Spleen (tissue), 13 donors: Measurements from ENCODE around the gene GSDME. TPM values are rescaled to one million over a fixed set of nuclear protein-coding genes. Genes with fewer than 3 reads are reported as not detected.

Experiments used
- DNase-seq: peaks from one replicate; pipeline ENCODE4 v3.0.0-alpha.2; 2020
- H3K27ac ChIP-seq, 8 donors: fragments of 200-600 bp; sonication (generic) in 7 of 8; 1 replicate in 4 of 8; 2 replicates in 4 of 8; pipeline versions ENCODE4 v1.5.0 to v1.8.0; 2016 to 2021; ENCODE audit warnings: inconsistent platforms in 4 of 8, mild to moderate bottlenecking in 4 of 8, moderate library complexity in 1 of 8
- H3K27me3 ChIP-seq, 7 donors: fragments of 200-600 bp; sonication (generic) in 6 of 7; replicated peaks in 1 of 7; 1 replicate in 4 of 7; 2 replicates in 3 of 7; pipeline versions ENCODE4 v1.5.0 to v1.8.0; 2016 to 2021; ENCODE audit warnings: inconsistent platforms in 3 of 7, mild to moderate bottlenecking in 1 of 7
- H3K36me3 ChIP-seq, 6 donors: fragments of 200-600 bp; sonication (generic) in 5 of 6; 1 replicate in 4 of 6; 2 replicates in 2 of 6; pipeline versions ENCODE4 v1.5.0 to v1.8.0; 2016 to 2021; ENCODE audit warnings: inconsistent platforms in 2 of 6
- H3K4me1 ChIP-seq, 6 donors: fragments of 200-600 bp; sonication (generic) in 5 of 6; 1 replicate in 3 of 6; 2 replicates in 3 of 6; pipeline versions ENCODE4 v1.5.0 to v1.8.0; 2016 to 2021; ENCODE audit warnings: inconsistent platforms in 3 of 6
- H3K4me3 ChIP-seq, 8 donors: fragments of 200-600 bp; sonication (generic) in 7 of 8; 1 replicate in 4 of 8; 2 replicates in 4 of 8; pipeline versions ENCODE4 v1.5.0 to v1.8.0; 2016 to 2021; ENCODE audit warnings: inconsistent platforms in 4 of 8, mild to moderate bottlenecking in 4 of 8, moderate library complexity in 2 of 8
- H3K9me3 ChIP-seq, 8 donors: fragments of 200-600 bp; sonication (generic) in 7 of 8; 1 replicate in 4 of 8; 2 replicates in 4 of 8; pipeline versions ENCODE4 v1.5.0 to v1.8.0; 2016 to 2021; ENCODE audit warnings: inconsistent platforms in 4 of 8
- POLR2A ChIP-seq, 3 donors: fragments of 450-650 bp; IDR thresholded peaks; one replicate each; pipeline ENCODE4 v1.5.1; 2017; ENCODE audit warnings: antibody characterized with exemption in 3 of 3, mild to moderate bottlenecking in 1 of 3
- POLR2AphosphoS5 ChIP-seq, 3 donors: sonication (generic); formaldehyde crosslinking; IDR thresholded peaks; one replicate each; pipeline ENCODE4 v1.5.1; 2017; ENCODE audit warnings: antibody characterized with exemption in 3 of 3
- WGBS, 5 donors: extraction: QIAGEN DNeasy Blood & Tissue Kit in 3 of 5; methylation state at CpG; one replicate each; pipeline versions ENCODE4 v1.1.5 to v1.1.7; 2013 to 2018; 5-methylcytosine and 5-hydroxymethylcytosine counted together
- intact Hi-C: fragments of 100-400 bp; cut with DNase I; formaldehyde crosslinking; loops from one replicate; pipeline ENCODE4 v1.15.0; 2023; ENCODE audit warnings: low total_unique reads
- long read RNA-seq, 2 donors: transcript quantifications; one replicate each; lab custom pipeline, GENCODE V29; 2026
- polyA plus RNA-seq, 3 donors: library from polyadenylated mRNA; stranded (reverse); fragments of 200-250 nt; gene quantifications; one replicate each; pipeline ENCODE4 v1.2.1, GENCODE V29; 2013
- total RNA-seq, 7 donors: library from RNA; depleted of rRNA in 3 of 7; stranded (reverse); fragments of >200 nt in 3 of 7; fragmentation: NEBNext Ultra II Directional in 4 of 7; extraction: Animal tissue kit (Norgen Biotek cat#: 25700) in 4 of 7; gene quantifications; one replicate each; pipeline versions ENCODE4 v1.1.0 to v1.2.1, GENCODE V29; 2016 to 2021
- TF ChIP-seq, protein P1 (sequence below), 11 experiments: fragments of 200-600 bp in 7 of 11; fragments of 450-650 bp in 4 of 11; sonication (generic) in 4 of 11; IDR thresholded peaks in 8 of 11; conservative IDR thresholded peaks in 3 of 11; 1 replicate in 7 of 11; 2 replicates in 4 of 11; pipeline versions ENCODE4 v1.4.0 to v1.8.0; 2016 to 2021; ENCODE audit warnings: antibody characterized with exemption in 11 of 11, inconsistent platforms in 4 of 11, mild to moderate bottlenecking in 1 of 11
- donor health status: healthy with polysubstance abuse.
- donor health status: DM: no; HTN: no; CAD: no; lungs with moderate emphysema.
- donor health status: DM: no; HTN: no; CAD: no.
- donor health status: Bipolar disorder and iron deficiency.
- donor health status: healthy.
- donor health status: DM: no; HTN: no; CAD: no.
- donor health status: DM: yes; HTN: yes; CAD: no.

The GSDME gene
- total RNA-seq (1 to 10 TPM; 2.3 to 9.7 (median 4.3) TPM), polyA plus RNA-seq (1 to 10 TPM; 2.3 to 6.0 (median 4.1) TPM)
- long read RNA-seq, donor 1, partial matches to known transcripts = 0 of 2 reads
- long read RNA-seq, donor 1, other reads (novel, unspliced or antisense) = 0 of 2 reads
- long read RNA-seq, donor 2, partial matches to known transcripts = 0 of 2 reads
- long read RNA-seq, donor 2, other reads (novel, unspliced or antisense) = 0 of 2 reads

DNA sequence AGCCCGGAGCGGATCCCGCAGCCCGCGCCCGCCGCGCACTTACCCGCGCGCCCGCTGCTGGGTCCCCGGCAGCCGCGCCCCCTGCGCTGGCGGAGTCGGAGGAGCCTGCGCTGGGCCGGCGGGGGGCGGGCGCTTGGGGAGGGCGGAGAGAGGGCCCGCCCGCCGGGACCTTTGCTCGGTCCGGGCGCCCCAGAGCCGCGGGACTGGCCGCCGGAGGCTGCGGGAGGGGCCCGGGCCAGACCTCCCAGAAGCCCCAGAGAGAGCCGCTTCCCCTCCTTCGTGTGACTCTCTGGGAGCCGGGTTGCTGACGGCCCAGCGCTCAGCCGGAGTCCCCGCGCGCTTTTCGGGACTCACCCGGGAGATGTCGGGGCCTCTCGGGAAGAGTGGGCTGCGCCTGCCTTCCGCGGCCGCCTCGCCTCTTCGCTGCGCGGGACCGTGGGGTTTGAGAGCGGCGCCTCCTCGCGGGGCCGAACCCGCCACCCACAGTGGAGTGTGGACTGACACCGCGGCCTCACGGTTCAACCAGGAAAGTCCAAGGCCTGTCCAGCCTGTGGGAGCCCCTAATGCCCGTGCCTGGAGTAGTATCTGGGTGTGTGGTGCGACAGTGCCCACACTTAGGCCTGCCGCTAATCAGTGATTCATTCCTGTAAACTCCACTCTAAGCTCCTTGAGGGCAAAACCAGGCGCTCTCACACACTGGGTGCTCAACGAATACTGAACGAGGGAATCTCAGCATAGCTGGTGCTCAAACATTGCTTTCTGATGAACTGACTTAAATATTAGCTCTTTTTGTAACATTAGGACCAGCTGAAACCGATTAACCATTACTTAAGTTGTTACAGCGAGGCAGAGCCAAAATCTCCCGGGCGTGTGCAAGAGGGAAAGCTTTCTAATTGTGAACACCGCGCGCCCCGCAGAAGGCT lies at the start of gene GSDME:
GSDME (minus strand) TSS at position 112 of the 923 bp plus-strand sequence. CDS start 7,690 bp downstream, outside the sequence.
- intact Hi-C loops = no loop called here
- H3K27me3 ChIP-seq = peaks cover 0 to 69% (median 32%) of the 10 kb centered on the region in 7 donors
- peak within 1 kb of the TSS in 5 of 8 donors; percentile 20 to 55 (median 44) for H3K27ac ChIP-seq
- H3K4me3 ChIP-seq = peak within 1 kb of the TSS; percentile 48 to 78 (median 62)
- peaks cover 0 to 27% (median 9%) of the 10 kb centered on the region in 6 donors for H3K4me1 ChIP-seq
- DNase-seq = peak; percentile 82
- no peaks in the 10 kb centered on the region for H3K36me3 ChIP-seq
- no peaks in the 10 kb centered on the region for H3K9me3 ChIP-seq
- TF ChIP-seq POLR2A (IDR thresholded peaks at IDR 0.05) (no peak), POLR2AphosphoS5 (IDR thresholded peaks at IDR 0.05) (no peak)
- TF ChIP-seq, protein P1, sequence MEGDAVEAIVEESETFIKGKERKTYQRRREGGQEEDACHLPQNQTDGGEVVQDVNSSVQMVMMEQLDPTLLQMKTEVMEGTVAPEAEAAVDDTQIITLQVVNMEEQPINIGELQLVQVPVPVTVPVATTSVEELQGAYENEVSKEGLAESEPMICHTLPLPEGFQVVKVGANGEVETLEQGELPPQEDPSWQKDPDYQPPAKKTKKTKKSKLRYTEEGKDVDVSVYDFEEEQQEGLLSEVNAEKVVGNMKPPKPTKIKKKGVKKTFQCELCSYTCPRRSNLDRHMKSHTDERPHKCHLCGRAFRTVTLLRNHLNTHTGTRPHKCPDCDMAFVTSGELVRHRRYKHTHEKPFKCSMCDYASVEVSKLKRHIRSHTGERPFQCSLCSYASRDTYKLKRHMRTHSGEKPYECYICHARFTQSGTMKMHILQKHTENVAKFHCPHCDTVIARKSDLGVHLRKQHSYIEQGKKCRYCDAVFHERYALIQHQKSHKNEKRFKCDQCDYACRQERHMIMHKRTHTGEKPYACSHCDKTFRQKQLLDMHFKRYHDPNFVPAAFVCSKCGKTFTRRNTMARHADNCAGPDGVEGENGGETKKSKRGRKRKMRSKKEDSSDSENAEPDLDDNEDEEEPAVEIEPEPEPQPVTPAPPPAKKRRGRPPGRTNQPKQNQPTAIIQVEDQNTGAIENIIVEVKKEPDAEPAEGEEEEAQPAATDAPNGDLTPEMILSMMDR (IDR thresholded peaks at IDR 0.05 in 8 of 11, conservative IDR thresholded peaks at IDR 0.05 in 3 of 11) = no peak
- 10 to 23% (median 11%) methylated on average over 34 to 81 of the region's 81 CpGs for WGBS, 5 donors

DNA sequence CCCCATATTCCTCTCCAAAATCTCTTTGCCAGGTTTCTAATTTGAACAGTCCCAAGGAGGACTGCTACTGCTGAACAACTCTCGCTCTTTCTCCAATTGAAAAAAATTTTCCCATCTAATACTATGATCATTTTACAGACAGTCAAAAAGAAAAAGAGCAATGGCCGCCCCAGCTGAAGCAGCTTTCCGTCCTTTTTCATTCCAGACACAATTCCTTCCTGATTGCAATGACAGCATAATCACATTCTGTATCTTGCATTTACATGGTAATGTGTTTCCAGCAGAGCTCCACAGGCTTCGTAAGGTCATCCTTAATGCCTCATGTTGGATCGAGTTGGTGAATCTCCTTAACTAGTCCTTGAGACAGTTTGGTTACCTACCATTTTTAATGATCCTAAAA lies 45.0 kb upstream of the GSDME start:
- H3K27ac ChIP-seq = no peak overlapping the region
- TF ChIP-seq POLR2AphosphoS5 (IDR thresholded peaks at IDR 0.05) (no peak), POLR2A (IDR thresholded peaks at IDR 0.05) (no peak)
- TF ChIP-seq, protein P1 (IDR thresholded peaks at IDR 0.05 in 8 of 11, conservative IDR thresholded peaks at IDR 0.05 in 3 of 11) = no peak
- H3K27me3 ChIP-seq = peaks cover 0 to 2% (median 0%) of the 10 kb centered on the region in 7 donors
- WGBS, 5 donors = 90 to 95% (median 94%) methylated on average over 5 of the region's 5 CpGs
- H3K36me3 ChIP-seq = peaks cover 0 to 83% (median 29%) of the 10 kb centered on the region in 6 donors
- DNase-seq = no peak
- intact Hi-C loops = no loop called here
- H3K9me3 ChIP-seq = no peaks in the 10 kb centered on the region
- H3K4me1 ChIP-seq = no peaks in the 10 kb centered on the region
- H3K4me3 ChIP-seq = no peak overlapping the region

DNA sequence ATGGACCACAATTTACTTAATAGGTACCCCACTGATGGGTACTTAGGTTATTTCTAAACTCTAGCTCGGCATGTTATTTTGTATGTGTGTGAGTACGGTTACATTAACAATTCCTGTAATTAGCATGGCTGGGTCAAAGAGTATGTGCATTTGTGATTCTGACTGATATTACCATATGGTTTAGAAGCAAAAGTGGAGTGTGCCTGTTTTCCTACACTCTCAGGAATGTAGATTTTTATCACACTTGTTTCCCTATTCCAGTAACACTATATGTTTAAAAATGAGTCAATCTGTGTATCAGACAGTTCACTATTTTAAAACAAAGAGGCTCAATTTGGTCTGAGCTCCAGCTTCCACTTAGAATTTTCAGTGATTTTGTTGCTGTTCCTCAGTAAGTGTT lies 44.6 kb upstream of the GSDME start:
- WGBS, 5 donors = 94 to 98% (median 96%) methylated on average over 2 of the region's 2 CpGs
- no peak for TF ChIP-seq POLR2AphosphoS5 (IDR thresholded peaks at IDR 0.05)
- no peak for TF ChIP-seq POLR2A (IDR thresholded peaks at IDR 0.05)
- TF ChIP-seq, protein P1 (IDR thresholded peaks at IDR 0.05 in 8 of 11, conservative IDR thresholded peaks at IDR 0.05 in 3 of 11) = no peak
- H3K9me3 ChIP-seq = no peaks in the 10 kb centered on the region
- no peak overlapping the region for H3K4me3 ChIP-seq
- no peak for DNase-seq
- H3K27ac ChIP-seq = no peak overlapping the region
- H3K4me1 ChIP-seq = no peaks in the 10 kb centered on the region
- peaks cover 0 to 4% (median 0%) of the 10 kb centered on the region in 7 donors for H3K27me3 ChIP-seq
- H3K36me3 ChIP-seq = peaks cover 0 to 83% (median 28%) of the 10 kb centered on the region in 6 donors
- intact Hi-C loops = no loop called here

GRCh38 chr7:24800667-24801066 lies 43.4 kb upstream of the GSDME start:
- DNase-seq = no peak
- peaks cover 0 to 4% (median 0%) of the 10 kb centered on the region in 7 donors for H3K27me3 ChIP-seq
- TF ChIP-seq, protein P1 (IDR thresholded peaks at IDR 0.05 in 8 of 11, conservative IDR thresholded peaks at IDR 0.05 in 3 of 11) = no peak
- no peak for TF ChIP-seq POLR2AphosphoS5 (IDR thresholded peaks at IDR 0.05)
- no peak for TF ChIP-seq POLR2A (IDR thresholded peaks at IDR 0.05)

More at GRCh38 chr7:24800667-24801066, 43.4 kb upstream of the GSDME start:
- H3K4me3 ChIP-seq = no peak overlapping the region
- WGBS, 5 donors = 81 to 93% (median 90%) methylated on average over 9 of the region's 9 CpGs
- no peak overlapping the region for H3K27ac ChIP-seq
- intact Hi-C loops = no loop called here
- H3K9me3 ChIP-seq = no peaks in the 10 kb centered on the region
- no peaks in the 10 kb centered on the region for H3K4me1 ChIP-seq
- peaks cover 0 to 77% (median 22%) of the 10 kb centered on the region in 6 donors for H3K36me3 ChIP-seq
